Endothelial cell (in vitro differentiated cells): ENCODE data around the gene AGTR1. TPM values are rescaled to one million over a fixed set of nuclear protein-coding genes. Genes with fewer than 3 reads are reported as not detected.

ENCODE experiments used
- DNase-seq: peaks from one replicate; pipeline ENCODE4 v3.0.0; 2021; ENCODE audit warnings: low spot score
- H3K27ac Mint-ChIP-seq: one replicate; pipeline ENCODE4 v1.8.0; 2021; ENCODE audit warnings: mixed read lengths, inconsistent platforms; ENCODE audit not compliant: unreplicated experiment
- H3K27me3 Mint-ChIP-seq: one replicate; pipeline ENCODE4 v1.8.0; 2021; ENCODE audit warnings: mild to moderate bottlenecking, moderate library complexity, mixed read lengths, inconsistent platforms; ENCODE audit not compliant: unreplicated experiment
- H3K36me3 Mint-ChIP-seq: one replicate; pipeline ENCODE4 v1.8.0; 2021; ENCODE audit warnings: mild to moderate bottlenecking, low read depth, mixed read lengths, inconsistent platforms; ENCODE audit not compliant: unreplicated experiment
- H3K4me1 Mint-ChIP-seq: one replicate; pipeline ENCODE4 v1.8.0; 2021; ENCODE audit warnings: mild to moderate bottlenecking, mixed read lengths, inconsistent platforms; ENCODE audit not compliant: unreplicated experiment
- H3K4me3 Mint-ChIP-seq: one replicate; pipeline ENCODE4 v1.8.0; 2021; ENCODE audit warnings: mild to moderate bottlenecking, mixed read lengths, inconsistent platforms; ENCODE audit not compliant: unreplicated experiment
- H3K9me3 Mint-ChIP-seq: one replicate; pipeline ENCODE4 v1.8.0; 2021; ENCODE audit warnings: mixed read lengths, inconsistent platforms; ENCODE audit not compliant: unreplicated experiment
- total RNA-seq: library from RNA; stranded (reverse); fragmentation: NEBNext Ultra II Directional; extraction: Animal tissue kit (Norgen Biotek cat#: 25700); gene quantifications from one replicate; pipeline ENCODE4 v1.2.1, GENCODE V29; 2021; ENCODE audit not compliant: unreplicated experiment
- TF ChIP-seq, protein P1 (sequence below): fragments of 200-600 bp; sonication (generic); IDR thresholded peaks from one replicate; pipeline ENCODE4 v1.5.0; 2021; ENCODE audit warnings: antibody characterized with exemption; ENCODE audit not compliant: unreplicated experiment

Gene AGTR1
- total RNA-seq, 1 donor from 2014 or later: not detected

GRCh38 chr3:148728753-148729152, 31.1 kb downstream of the AGTR1 start:
- peaks cover 1% of the 10 kb centered on the region for H3K27me3 Mint-ChIP-seq
- H3K9me3 Mint-ChIP-seq: no peaks in the 10 kb centered on the region
- no peaks in the 10 kb centered on the region for H3K36me3 Mint-ChIP-seq
- no peak for DNase-seq
- no peaks in the 10 kb centered on the region for H3K4me1 Mint-ChIP-seq
- TF ChIP-seq, protein P1, sequence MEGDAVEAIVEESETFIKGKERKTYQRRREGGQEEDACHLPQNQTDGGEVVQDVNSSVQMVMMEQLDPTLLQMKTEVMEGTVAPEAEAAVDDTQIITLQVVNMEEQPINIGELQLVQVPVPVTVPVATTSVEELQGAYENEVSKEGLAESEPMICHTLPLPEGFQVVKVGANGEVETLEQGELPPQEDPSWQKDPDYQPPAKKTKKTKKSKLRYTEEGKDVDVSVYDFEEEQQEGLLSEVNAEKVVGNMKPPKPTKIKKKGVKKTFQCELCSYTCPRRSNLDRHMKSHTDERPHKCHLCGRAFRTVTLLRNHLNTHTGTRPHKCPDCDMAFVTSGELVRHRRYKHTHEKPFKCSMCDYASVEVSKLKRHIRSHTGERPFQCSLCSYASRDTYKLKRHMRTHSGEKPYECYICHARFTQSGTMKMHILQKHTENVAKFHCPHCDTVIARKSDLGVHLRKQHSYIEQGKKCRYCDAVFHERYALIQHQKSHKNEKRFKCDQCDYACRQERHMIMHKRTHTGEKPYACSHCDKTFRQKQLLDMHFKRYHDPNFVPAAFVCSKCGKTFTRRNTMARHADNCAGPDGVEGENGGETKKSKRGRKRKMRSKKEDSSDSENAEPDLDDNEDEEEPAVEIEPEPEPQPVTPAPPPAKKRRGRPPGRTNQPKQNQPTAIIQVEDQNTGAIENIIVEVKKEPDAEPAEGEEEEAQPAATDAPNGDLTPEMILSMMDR: no peak
- H3K4me3 Mint-ChIP-seq: no peak overlapping the region
- H3K27ac Mint-ChIP-seq: no peak overlapping the region

- Mint-ChIP-seq H3K4me3 (no peak overlapping the region), H3K27me3 (peaks cover 1% of the 10 kb centered on the region), H3K27ac (no peak overlapping the region), H3K9me3 (no peaks in the 10 kb centered on the region), H3K4me1 (no peaks in the 10 kb centered on the region), H3K36me3 (no peaks in the 10 kb centered on the region)
- TF ChIP-seq, protein P1: no peak
- DNase-seq: no peak
Measured at GRCh38 chr3:148729476-148730055, 31.9 kb downstream of the AGTR1 start.

DNA sequence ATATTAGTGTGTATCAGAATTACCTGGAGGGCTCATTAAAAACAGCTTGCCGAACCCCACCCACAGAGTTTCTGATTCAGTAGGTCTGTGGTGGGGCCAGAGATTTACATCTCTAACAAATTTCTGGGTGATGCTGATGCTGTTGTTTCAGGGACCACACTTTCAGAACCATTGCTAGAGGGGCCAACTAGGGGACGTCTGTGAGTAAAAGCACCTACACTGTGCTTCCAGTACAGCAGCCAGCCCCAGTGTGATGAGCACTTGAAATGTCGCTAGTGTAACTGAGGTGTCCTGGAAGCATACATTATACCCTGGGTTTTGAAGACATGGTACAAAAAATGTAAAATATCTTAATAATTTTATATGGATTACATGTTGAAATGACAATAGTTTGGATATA, 33.0 kb downstream of the AGTR1 start:
- H3K36me3 Mint-ChIP-seq: no peaks in the 10 kb centered on the region
- no peaks in the 10 kb centered on the region for H3K4me1 Mint-ChIP-seq
- TF ChIP-seq, protein P1: no peak
- no peak for DNase-seq
- H3K9me3 Mint-ChIP-seq: no peaks in the 10 kb centered on the region
- no peak overlapping the region for H3K4me3 Mint-ChIP-seq
- H3K27ac Mint-ChIP-seq: no peak overlapping the region
- peaks cover 1% of the 10 kb centered on the region for H3K27me3 Mint-ChIP-seq

- H3K27ac Mint-ChIP-seq: no peak overlapping the region
- H3K9me3 Mint-ChIP-seq: no peaks in the 10 kb centered on the region
- TF ChIP-seq, protein P1: no peak
- H3K4me3 Mint-ChIP-seq: no peak overlapping the region
- no peak for DNase-seq
- H3K36me3 Mint-ChIP-seq: no peaks in the 10 kb centered on the region
- H3K27me3 Mint-ChIP-seq: peaks cover 3% of the 10 kb centered on the region
- no peaks in the 10 kb centered on the region for H3K4me1 Mint-ChIP-seq
Measured at GRCh38 chr3:148735597-148735996, 37.9 kb downstream of the AGTR1 start.

DNA sequence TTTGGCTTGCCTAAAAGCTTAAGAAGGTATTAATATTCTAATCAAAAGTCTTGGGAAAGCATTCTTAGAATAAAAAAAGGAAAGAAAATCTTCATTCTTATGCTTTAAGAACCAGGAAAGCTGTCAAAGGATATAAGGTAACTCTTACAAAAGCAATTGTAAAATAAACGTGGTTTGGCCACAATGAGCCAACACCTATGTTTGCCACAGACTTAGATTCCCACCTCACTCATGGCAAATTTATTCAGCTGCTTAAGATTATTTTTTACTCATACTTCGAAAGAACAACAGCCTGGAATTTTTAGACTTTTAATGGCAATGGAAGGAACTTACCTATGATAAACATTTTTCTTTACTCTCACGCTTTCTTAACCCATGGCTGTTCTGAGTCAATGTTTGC, 38.4 kb downstream of the AGTR1 start:
- H3K36me3 Mint-ChIP-seq: no peaks in the 10 kb centered on the region
- H3K4me1 Mint-ChIP-seq: no peaks in the 10 kb centered on the region
- no peak overlapping the region for H3K27ac Mint-ChIP-seq
- no peaks in the 10 kb centered on the region for H3K9me3 Mint-ChIP-seq
- no peak overlapping the region for H3K4me3 Mint-ChIP-seq
- no peak for DNase-seq
- peaks cover 3% of the 10 kb centered on the region for H3K27me3 Mint-ChIP-seq
- TF ChIP-seq, protein P1: no peak
